Stimulated activated CD8-positive, alpha-beta memory T cell treated with anti-CD3 and anti-CD28 coated beads, Interleukin-15, amount 100 ng/mL, for 1 hour (primary cell): ENCODE results near the gene POLE2.
"Not testable (repeated sequence)": the region's sequence is repeated elsewhere in the genome, so short reads cannot be mapped to it uniquely, and the experiment has no call there.

Experiments
- DNase-seq: peaks from one replicate; pipeline ENCODE4 v3.0.0-alpha.2; 2020; ENCODE audit warnings: low read depth

Gene POLE2

DNA sequence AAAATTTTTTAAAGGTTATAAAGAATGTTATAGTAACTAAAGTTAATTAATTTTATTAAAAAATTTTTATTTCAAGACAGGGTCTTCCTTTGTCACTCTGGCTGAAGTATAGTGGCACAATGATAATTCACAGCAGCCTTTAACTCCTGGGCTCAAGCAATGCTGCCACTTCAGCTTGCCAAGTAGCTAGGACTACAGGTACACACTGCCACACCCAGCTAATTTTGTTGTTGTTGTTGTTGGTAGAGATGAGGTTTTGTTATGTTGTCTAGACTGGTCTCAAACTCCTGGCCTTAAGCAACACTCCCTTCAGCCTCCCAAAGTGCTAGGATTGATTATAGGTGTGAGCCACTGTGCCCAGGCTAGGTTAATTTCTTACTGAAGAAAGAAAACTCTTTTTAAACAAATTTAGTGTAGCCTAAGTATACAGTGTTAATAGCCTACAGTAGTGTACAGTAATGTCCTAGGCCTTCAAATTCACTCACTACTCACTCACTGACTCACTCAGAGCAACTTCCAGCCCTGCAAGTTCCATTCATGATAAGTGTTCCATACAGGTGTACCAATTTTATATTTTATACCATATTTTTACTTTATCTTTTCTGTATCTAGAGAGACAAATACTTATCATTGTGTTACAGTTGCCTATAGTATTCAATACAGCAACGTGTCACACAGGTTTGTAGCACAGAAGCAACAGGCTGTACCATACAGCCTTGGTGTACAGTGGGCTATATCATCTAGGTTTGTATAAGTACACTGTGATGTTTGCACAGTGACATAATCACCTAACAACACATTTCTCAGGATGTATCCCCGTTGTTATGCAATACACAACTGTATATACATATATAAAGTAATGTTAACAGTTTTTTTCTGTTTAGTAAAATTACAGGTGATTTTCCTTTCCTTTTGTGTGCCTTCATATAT lies 28.2 kb downstream of the POLE2 start:
- DNase-seq: no peak

DNA sequence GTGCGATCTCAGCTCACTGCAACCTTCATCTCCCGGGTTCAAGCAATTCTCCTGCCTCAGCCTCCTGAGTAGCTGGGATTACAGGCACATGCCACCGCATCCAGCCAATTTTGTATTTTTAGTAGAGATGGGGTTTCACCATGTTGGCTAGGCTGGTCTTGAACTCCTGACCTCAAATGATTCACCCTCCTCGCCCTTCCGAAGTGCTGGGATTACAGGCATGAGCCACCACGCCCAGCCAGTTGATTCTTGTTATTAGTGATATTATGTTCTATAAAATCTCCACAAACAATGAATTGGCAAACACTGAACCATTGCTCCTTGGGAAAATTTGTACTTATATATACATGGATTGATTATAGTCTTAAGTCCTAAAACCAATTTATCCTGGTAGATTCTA lies 30.5 kb downstream of the POLE2 start:
- not testable (repeated sequence) for DNase-seq

- no peak for DNase-seq
Measured at GRCh38 chr14:49654511-49654910, 33.5 kb downstream of the POLE2 start.

- no peak for DNase-seq
Measured at GRCh38 chr14:49653508-49653907, 34.5 kb downstream of the POLE2 start.

GRCh38 chr14:49642163-49642562 lies 45.9 kb downstream of the POLE2 start:
- DNase-seq: no peak

GRCh38 chr14:49641697-49642129 lies 46.3 kb downstream of the POLE2 start:
- no peak for DNase-seq

DNA sequence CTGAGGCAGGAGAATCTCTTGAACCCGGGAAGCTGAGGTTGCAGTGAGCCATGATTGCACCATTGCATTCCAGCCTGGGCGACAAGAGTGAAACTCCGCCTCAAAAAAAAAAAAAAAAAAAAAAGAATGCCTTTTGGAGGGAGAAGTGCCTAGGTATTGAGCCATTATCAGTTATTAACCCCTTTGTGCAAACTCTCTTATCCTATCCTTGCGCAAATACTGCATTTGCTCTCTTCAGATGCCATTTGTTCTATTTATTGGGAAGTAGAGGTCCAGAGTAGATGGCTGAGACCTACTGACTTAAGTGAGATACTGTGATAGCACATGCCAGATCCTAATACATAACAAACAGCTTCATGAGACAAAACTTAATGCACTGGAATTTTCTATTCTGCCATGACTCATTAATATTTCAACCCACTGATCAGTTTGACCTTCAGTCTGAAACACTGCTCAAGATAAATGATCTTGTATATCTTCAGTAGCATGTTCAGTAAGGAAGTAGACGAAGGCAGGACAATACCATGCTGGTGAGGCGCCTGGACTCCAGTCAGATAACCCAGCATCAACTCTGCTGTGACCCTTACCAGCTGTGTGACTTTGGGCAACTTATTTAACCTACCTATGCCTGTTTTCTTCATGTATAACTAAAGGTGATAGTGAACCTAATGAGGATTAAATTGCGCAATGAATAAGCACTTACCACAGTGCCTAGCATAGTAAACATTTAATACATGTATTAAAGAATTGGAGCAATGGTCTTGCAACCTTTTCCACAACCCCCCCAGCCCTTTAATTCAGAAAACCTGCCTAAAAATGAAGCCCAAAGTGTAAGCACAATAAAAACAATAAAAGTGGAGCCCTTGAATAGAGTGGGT lies 47.2 kb downstream of the POLE2 start:
- no peak for DNase-seq

- DNase-seq: no peak
Measured at GRCh38 chr14:49637534-49638078, 50.4 kb downstream of the POLE2 start.

DNA sequence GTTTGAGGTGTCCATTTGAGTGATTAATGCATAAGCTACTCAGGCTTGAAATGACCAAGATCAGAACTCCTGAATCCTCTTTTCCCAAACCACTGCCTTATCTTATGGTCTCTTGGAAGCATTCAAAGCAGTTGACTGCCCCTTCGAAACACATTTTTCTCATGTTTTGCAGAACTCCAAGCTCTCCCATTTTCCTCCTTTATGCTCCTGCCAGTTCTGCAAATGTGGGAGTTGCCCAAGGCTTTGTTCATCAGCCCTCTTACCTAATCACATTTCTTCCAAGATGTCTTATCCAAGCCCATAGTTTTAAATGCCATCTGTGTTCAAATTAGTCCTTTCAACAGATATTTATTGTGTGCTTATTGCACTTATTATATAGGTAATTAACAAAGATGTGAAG lies 51.1 kb downstream of the POLE2 start:
- no peak for DNase-seq

GRCh38 chr14:49634547-49635334 lies 53.3 kb downstream of the POLE2 start, which contains the start of gene DNAAF2:
TSS of gene DNAAF2 (minus strand) at chr14:49635244. CDS start at chr14:49635149, 95 bp downstream.
- DNase-seq: peak; percentile 40

GRCh38 chr14:49633640-49634546 lies 54.1 kb downstream of the POLE2 start:
- DNase-seq: peak; percentile 82

DNA sequence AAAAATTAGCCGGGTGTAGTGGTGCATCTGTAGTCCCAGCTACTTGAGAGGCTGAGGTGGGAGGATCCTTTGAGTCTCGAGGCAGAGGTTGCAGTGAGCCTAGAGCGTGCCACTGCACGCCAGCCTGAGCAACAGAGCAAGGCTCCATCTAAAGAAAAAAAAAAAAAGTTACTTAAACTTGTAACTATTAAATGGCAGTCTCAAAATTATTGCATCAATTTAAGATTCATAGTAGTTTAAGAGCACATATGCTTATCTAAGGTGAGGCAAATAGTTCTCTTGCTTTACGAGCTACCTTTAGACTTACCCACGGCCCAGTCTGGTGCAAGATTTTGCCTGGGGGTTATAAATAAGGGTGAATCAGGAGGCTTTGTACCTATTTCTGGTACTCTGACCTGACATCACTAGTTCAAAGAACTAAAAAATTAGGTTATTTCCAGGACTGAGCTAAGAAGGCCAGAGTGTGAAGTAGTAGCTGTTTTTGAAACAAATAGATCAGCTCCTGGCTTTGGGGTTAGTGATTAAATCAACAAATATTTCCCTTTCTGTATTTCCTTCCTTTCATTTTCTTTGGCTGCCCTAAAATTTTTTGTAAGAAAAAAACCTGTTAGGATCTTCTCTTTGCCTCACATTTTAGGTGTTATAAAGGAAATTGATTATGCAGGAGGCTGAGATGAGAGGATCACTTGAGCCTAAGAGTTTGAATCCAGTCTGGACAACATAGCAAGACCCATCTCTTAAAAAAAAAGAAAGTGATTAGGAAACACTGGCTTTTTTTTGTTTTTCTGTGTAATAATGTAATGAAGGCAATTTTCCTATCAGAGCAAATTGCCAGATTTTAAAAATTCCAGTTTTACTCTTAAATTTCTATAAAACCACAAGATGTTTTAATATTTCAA lies 63.8 kb downstream of the POLE2 start:
- DNase-seq: no peak

GRCh38 chr14:49623387-49623786 lies 64.6 kb downstream of the POLE2 start:
- DNase-seq: no peak

GRCh38 chr14:49622022-49622607 lies 65.9 kb downstream of the POLE2 start:
- no peak for DNase-seq

GRCh38 chr14:49621114-49621881 lies 66.7 kb downstream of the POLE2 start:
- DNase-seq: no peak

DNA sequence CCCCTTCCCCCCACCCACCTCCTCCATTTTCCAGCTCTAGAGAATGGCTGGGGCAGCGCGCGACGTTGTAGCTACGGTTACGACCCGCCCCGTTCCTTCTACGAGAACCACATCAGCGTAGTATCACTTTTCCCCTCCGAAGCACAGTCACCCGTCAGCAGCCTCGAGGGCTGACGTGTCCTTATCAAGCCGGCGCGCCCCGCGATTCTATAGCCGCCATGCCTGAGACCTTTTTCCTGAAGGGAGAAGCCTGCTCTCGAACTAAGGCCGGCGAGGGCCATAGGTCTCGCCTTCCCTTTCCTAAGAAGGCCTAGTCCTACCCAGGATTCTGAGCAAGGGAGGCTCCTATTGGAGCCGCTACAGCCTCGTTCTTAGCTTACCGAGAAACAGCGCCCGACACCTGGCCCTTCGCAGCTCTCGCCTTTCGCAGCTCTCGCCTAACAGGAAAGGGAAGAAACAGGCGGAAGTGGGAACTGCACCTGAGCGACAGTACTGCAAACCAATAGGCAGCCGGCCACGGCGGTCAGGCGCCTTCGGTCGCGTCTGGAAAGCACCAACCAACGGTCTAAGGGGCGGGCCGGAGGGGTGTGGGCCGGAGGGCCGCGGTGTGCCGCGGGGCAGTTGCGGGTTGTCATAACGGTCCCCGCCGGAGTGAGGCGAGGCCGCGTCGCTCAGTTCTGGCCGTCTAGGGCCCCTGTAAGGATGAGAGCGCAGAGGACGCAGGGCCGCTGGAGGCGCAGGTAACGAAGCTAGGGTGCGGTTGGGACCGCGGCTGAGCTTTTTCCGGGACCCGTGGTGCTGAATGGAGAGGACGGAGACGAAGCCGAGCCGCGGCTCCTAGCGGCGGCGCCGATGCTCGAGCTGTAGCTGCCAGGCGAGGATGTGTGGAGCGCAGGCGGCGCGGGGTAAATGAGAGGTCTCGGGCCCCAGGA lies 67.6 kb downstream of the POLE2 start, which contains the start of the genes MGAT2 and RPL36AL:
Gene MGAT2, plus strand, starts transcription at position 618 of the 932 bp plus-strand sequence. CDS start 470 bp downstream, outside the sequence.
Gene RPL36AL, minus strand, starts transcription at position 445 of the 932 bp plus-strand sequence. CDS start 1,522 bp downstream, outside the sequence.
- DNase-seq: peak; percentile 87

- no peak for DNase-seq
Measured at GRCh38 chr14:49619730-49620129, 68.3 kb downstream of the POLE2 start.
